HUES6 (cell line): ENCODE results near the gene ZNF341.

Experiments used
- H3K27ac ChIP-seq: 2 replicates; pipeline ENCODE4 v1.7.0; 2013; ENCODE audit warnings: low read depth, mild to moderate bottlenecking, low read length, inconsistent platforms
- H3K27me3 ChIP-seq: 2 replicates; pipeline ENCODE4 v1.6.1; 2013; ENCODE audit warnings: low read length; ENCODE audit not compliant: control insufficient read depth, insufficient read depth
- H3K36me3 ChIP-seq: 2 replicates; pipeline ENCODE4 v1.6.1; 2013; ENCODE audit warnings: low read length; ENCODE audit not compliant: control insufficient read depth, insufficient read depth
- H3K4me1 ChIP-seq: 2 replicates; pipeline ENCODE4 v1.6.1; 2013; ENCODE audit warnings: low read length; ENCODE audit not compliant: control insufficient read depth, insufficient read depth
- H3K4me3 ChIP-seq: 2 replicates; pipeline ENCODE4 v1.5.1; 2013; ENCODE audit warnings: low read depth, low read length
- H3K9ac ChIP-seq: one replicate; pipeline ENCODE4 v1.6.1; 2013; ENCODE audit warnings: mild to moderate bottlenecking, low read length
- H3K9me3 ChIP-seq: 2 replicates; pipeline ENCODE4 v1.6.1; 2013; ENCODE audit warnings: low read depth, low read length; ENCODE audit not compliant: control insufficient read depth, insufficient read depth

The ZNF341 gene

GRCh38 chr20:33771938-33772337 lies 40.1 kb downstream of the ZNF341 start:
- Histone ChIP-seq H3K27me3 (no peaks in the 10 kb centered on the region), H3K27ac (no peak overlapping the region), H3K4me3 (no peak overlapping the region), H3K9ac (no peak overlapping the region), H3K36me3 (no peaks in the 10 kb centered on the region), H3K9me3 (no peaks in the 10 kb centered on the region), H3K4me1 (0 out of 2 replicates have a peak, but pooled peaks cover 4% of the 10 kb centered on the region)

- H3K4me3 ChIP-seq: no peak overlapping the region
- H3K4me1 ChIP-seq: 0 out of 2 replicates have a peak, but pooled peaks cover 4% of the 10 kb centered on the region
- H3K9me3 ChIP-seq: no peaks in the 10 kb centered on the region
- H3K36me3 ChIP-seq: no peaks in the 10 kb centered on the region
- no peaks in the 10 kb centered on the region for H3K27me3 ChIP-seq
- H3K9ac ChIP-seq: no peak overlapping the region
- no peak overlapping the region for H3K27ac ChIP-seq
Measured at GRCh38 chr20:33772439-33772838, 40.6 kb downstream of the ZNF341 start.

- H3K27me3 ChIP-seq: no peaks in the 10 kb centered on the region
- H3K9me3 ChIP-seq: no peaks in the 10 kb centered on the region
- H3K27ac ChIP-seq: no peak overlapping the region
- H3K9ac ChIP-seq: no peak overlapping the region
- 0 out of 2 replicates have a peak, but pooled peaks cover 4% of the 10 kb centered on the region for H3K4me1 ChIP-seq
- no peaks in the 10 kb centered on the region for H3K36me3 ChIP-seq
- H3K4me3 ChIP-seq: no peak overlapping the region
Measured at GRCh38 chr20:33773412-33774089, 41.8 kb downstream of the ZNF341 start.

- Histone ChIP-seq H3K4me3 (no peak overlapping the region), H3K9ac (no peak overlapping the region), H3K27me3 (no peaks in the 10 kb centered on the region), H3K9me3 (no peaks in the 10 kb centered on the region), H3K36me3 (no peaks in the 10 kb centered on the region), H3K4me1 (no peaks in the 10 kb centered on the region), H3K27ac (no peak overlapping the region)
Measured at GRCh38 chr20:33777816-33778215, 46.0 kb downstream of the ZNF341 start.

GRCh38 chr20:33781133-33781532 lies 49.3 kb downstream of the ZNF341 start:
- H3K4me1 ChIP-seq: no peaks in the 10 kb centered on the region
- H3K27ac ChIP-seq: no peak overlapping the region
- no peak overlapping the region for H3K9ac ChIP-seq

GRCh38 chr20:33781945-33782344 lies 50.1 kb downstream of the ZNF341 start:
- H3K4me1 ChIP-seq: no peaks in the 10 kb centered on the region
- H3K36me3 ChIP-seq: no peaks in the 10 kb centered on the region
- H3K27ac ChIP-seq: no peak overlapping the region
- no peaks in the 10 kb centered on the region for H3K27me3 ChIP-seq
- no peak overlapping the region for H3K9ac ChIP-seq
- no peaks in the 10 kb centered on the region for H3K9me3 ChIP-seq
- no peak overlapping the region for H3K4me3 ChIP-seq

More at GRCh38 chr20:33781133-33781532, 49.3 kb downstream of the ZNF341 start:
- Histone ChIP-seq H3K9me3 (no peaks in the 10 kb centered on the region), H3K27me3 (no peaks in the 10 kb centered on the region), H3K4me3 (no peak overlapping the region), H3K36me3 (no peaks in the 10 kb centered on the region)

GRCh38 chr20:33783256-33783655 lies 51.5 kb downstream of the ZNF341 start:
- H3K4me3 ChIP-seq: no peak overlapping the region
- H3K36me3 ChIP-seq: no peaks in the 10 kb centered on the region
- H3K4me1 ChIP-seq: no peaks in the 10 kb centered on the region
- H3K9me3 ChIP-seq: no peaks in the 10 kb centered on the region
- H3K27ac ChIP-seq: no peak overlapping the region
- H3K27me3 ChIP-seq: no peaks in the 10 kb centered on the region
- H3K9ac ChIP-seq: no peak overlapping the region

- H3K4me1 ChIP-seq: no peaks in the 10 kb centered on the region; the same call in 1 of the 2 replicates
- no peaks in the 10 kb centered on the region for H3K9me3 ChIP-seq
- H3K9ac ChIP-seq: no peak overlapping the region
- no peak overlapping the region for H3K27ac ChIP-seq
- no peaks in the 10 kb centered on the region for H3K27me3 ChIP-seq
- H3K4me3 ChIP-seq: no peak overlapping the region
- H3K36me3 ChIP-seq: no peaks in the 10 kb centered on the region
Measured at GRCh38 chr20:33783818-33784217, 52.0 kb downstream of the ZNF341 start.

- no peaks in the 10 kb centered on the region for H3K27me3 ChIP-seq
- H3K9ac ChIP-seq: no peak overlapping the region
- peaks cover under 1% of the 10 kb centered on the region; the same call in 1 of the 2 replicates for H3K4me1 ChIP-seq
- H3K27ac ChIP-seq: no peak overlapping the region
- H3K9me3 ChIP-seq: no peaks in the 10 kb centered on the region
- no peaks in the 10 kb centered on the region for H3K36me3 ChIP-seq
- no peak overlapping the region for H3K4me3 ChIP-seq
Measured at GRCh38 chr20:33784225-33784624, 52.4 kb downstream of the ZNF341 start.

GRCh38 chr20:33785503-33785902 lies 53.7 kb downstream of the ZNF341 start:
- no peak overlapping the region for H3K9ac ChIP-seq

GRCh38 chr20:33787253-33787891 lies 55.6 kb downstream of the ZNF341 start:
- Histone ChIP-seq H3K27me3 (no peaks in the 10 kb centered on the region), H3K4me3 (no peak overlapping the region), H3K36me3 (no peaks in the 10 kb centered on the region), H3K9ac (no peak overlapping the region), H3K4me1 (peaks cover 2% of the 10 kb centered on the region; the same call in 1 of the 2 replicates), H3K27ac (no peak overlapping the region), H3K9me3 (no peaks in the 10 kb centered on the region)

More at GRCh38 chr20:33785503-33785902, 53.7 kb downstream of the ZNF341 start:
- peaks cover 2% of the 10 kb centered on the region; the same call in 1 of the 2 replicates for H3K4me1 ChIP-seq
- no peak overlapping the region for H3K27ac ChIP-seq
- H3K9me3 ChIP-seq: no peaks in the 10 kb centered on the region
- H3K36me3 ChIP-seq: no peaks in the 10 kb centered on the region
- H3K4me3 ChIP-seq: no peak overlapping the region
- no peaks in the 10 kb centered on the region for H3K27me3 ChIP-seq
